ENCODE measurements around the gene FASTK. TPM values are rescaled to one million over a fixed set of nuclear protein-coding genes. Genes with fewer than 3 reads are reported as not detected.

The FASTK gene
- total and polyA plus RNA-seq, 2 experiments from 2014 or later: 109 to 145 TPM

DNA sequence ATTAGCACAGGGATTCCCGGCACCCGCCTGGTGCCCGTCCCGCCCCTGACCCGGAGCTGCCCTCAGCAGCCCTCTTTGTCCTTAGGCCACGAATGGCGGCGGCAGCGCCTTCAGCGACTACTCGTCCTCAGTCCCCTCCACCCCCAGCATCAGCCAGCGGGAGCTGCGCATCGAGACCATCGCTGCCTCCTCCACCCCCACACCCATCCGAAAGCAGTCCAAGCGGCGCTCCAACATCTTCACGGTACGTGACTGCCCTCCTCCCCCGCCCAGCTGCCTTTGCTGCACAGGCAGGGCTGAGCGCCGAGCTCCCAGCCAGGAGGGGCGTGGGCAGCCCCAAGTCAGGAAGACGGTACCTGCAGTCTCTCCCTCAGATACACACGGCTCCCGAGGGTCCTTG is 39.3 kb upstream of the FASTK start:
- Histone ChIP-seq H3K79me2 (ENCODE audit: insufficient read depth) (peaks cover 16% of the 10 kb centered on the region), H3K4me2 (ENCODE audit: unreplicated experiment) (no peak overlapping the region), H3F3A (ENCODE audit: insufficient read depth) (no peaks in the 10 kb centered on the region), H3K9me3 (ENCODE audit: low read depth) (no peaks in the 10 kb centered on the region), H3K9ac (no peak overlapping the region), H4K20me1 (ENCODE audit: insufficient read depth) (no peaks in the 10 kb centered on the region), H3K9me2 (ENCODE audit: insufficient read depth) (no peaks in the 10 kb centered on the region), H3K4me1 (ENCODE audit: insufficient read depth) (no peaks in the 10 kb centered on the region), H3K27ac (no peak overlapping the region), H2AFZ (no peak overlapping the region), H3K27me3 (replicated peaks; ENCODE audit: insufficient read depth) (no peaks in the 10 kb centered on the region), H3K36me3 (ENCODE audit: low read depth) (peaks cover 6% of the 10 kb centered on the region), H3K4me3 (no peak overlapping the region)
- in situ Hi-C loops (cut with MboI): no loop called here
- 98% methylated on average over 26 to 27 of the region's 27 CpGs for WGBS, 2 experiments (ENCODE audit: low coverage in 1 of 2, low lambda C conversion rate in 2 of 2, missing lambda C conversion rate in 2 of 2)
- TF ChIP-seq EZH2 (IDR thresholded peaks at IDR 0.05; ENCODE audit: insufficient read depth, poor library complexity, severe bottlenecking) (no peak), EZH2phosphoT487 (IDR thresholded peaks at IDR 0.05; ENCODE audit: insufficient read depth, low read depth) (no peak)
- DNase-seq: no peak

DNA sequence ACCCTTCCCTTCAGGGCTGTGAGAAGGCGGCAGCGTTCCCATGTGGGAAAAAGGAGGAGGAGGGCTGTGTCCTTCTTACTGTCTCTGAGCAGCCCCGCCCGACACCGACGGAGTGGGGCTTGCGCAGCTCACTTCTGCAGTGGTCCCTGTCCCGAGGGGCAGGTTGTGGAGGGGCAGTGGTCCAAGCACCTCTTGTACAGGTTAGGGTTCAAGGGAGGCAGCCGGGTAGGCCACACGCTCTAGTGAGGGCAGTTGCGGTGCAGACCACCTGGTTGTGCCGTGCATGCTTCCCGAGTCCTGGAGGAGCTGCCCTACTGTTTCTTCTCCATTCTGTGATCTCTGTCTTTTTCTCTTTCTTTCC is 38.4 kb upstream of the FASTK start:
- Histone ChIP-seq H3K9me3 (ENCODE audit: low read depth) (no peaks in the 10 kb centered on the region), H4K20me1 (ENCODE audit: insufficient read depth) (no peaks in the 10 kb centered on the region), H3K4me2 (ENCODE audit: unreplicated experiment) (no peak overlapping the region), H3F3A (ENCODE audit: insufficient read depth) (peaks cover 4% of the 10 kb centered on the region), H3K4me3 (no peak overlapping the region), H3K36me3 (ENCODE audit: low read depth) (no peaks in the 10 kb centered on the region; the same call in 1 of the 2 replicates), H3K9ac (no peak overlapping the region), H3K79me2 (ENCODE audit: insufficient read depth) (peaks cover 20% of the 10 kb centered on the region), H3K27ac (no peak overlapping the region), H3K4me1 (ENCODE audit: insufficient read depth) (peaks cover 4% of the 10 kb centered on the region), H3K27me3 (replicated peaks; ENCODE audit: insufficient read depth) (no peaks in the 10 kb centered on the region), H3K9me2 (ENCODE audit: insufficient read depth) (no peaks in the 10 kb centered on the region), H2AFZ (no peak overlapping the region)
- in situ Hi-C loops (cut with MboI): no loop called here
- no peak for DNase-seq
- 95 to 96% methylated on average over 13 of the region's 13 CpGs for WGBS, 2 experiments (ENCODE audit: low coverage in 1 of 2, low lambda C conversion rate in 2 of 2, missing lambda C conversion rate in 2 of 2)
- TF ChIP-seq EZH2phosphoT487 (IDR thresholded peaks at IDR 0.05; ENCODE audit: insufficient read depth, low read depth): no peak
- TF ChIP-seq EZH2 (IDR thresholded peaks at IDR 0.05; ENCODE audit: insufficient read depth, poor library complexity, severe bottlenecking): no peak

DNA sequence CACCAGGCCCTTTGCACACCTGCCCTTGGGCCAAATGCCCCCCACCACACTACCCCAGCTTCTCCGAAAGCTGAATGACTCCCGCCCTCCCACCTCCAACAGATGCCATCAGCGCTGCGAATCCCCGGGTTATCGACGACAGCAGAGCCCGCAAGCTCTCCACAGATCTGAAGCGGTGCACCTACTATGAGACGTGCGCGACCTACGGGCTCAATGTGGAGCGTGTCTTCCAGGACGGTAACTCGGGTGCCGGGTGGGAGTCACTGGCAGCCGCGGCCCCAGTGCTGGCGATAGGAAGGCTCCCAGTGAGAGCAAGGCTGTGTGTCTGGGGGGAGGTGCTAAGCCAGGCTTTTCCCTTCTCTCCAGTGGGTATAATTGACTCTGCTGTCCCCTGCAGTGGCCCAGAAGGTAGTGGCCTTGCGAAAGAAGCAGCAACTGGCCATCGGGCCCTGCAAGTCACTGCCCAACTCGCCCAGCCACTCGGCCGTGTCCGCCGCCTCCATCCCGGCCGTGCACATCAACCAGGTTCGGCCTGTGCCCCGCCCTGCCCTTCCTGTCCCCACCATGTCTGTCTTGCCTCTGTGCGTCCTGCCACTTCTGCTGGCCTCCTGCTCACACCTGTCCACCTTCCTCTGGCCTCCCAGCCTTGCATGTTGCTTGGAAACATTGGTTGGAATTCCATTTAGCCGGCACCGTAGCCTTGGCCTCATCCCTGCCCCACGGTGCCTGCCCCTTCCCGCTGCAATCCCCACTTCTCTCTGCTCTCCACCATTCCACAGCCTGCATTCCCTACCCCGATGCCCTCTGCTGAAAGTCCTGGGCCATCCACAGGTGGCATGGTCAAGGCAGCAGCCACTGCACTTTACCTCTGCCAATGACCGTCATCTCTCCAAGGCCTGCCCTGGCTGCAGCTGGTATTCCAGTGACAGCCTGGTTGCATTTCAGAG is 37.8 kb upstream of the FASTK start:
- 96 to 99% methylated on average over 36 to 38 of the region's 38 CpGs for WGBS, 2 experiments (ENCODE audit: low coverage in 1 of 2, low lambda C conversion rate in 2 of 2, missing lambda C conversion rate in 2 of 2)
- Histone ChIP-seq H3K4me1 (ENCODE audit: insufficient read depth) (peaks cover 11% of the 10 kb centered on the region), H3K36me3 (ENCODE audit: low read depth) (no peaks in the 10 kb centered on the region; the same call in 1 of the 2 replicates), H3K27ac (no peak overlapping the region), H2AFZ (no peak overlapping the region), H3K4me2 (ENCODE audit: unreplicated experiment) (no peak overlapping the region), H3K79me2 (ENCODE audit: insufficient read depth) (peaks cover 27% of the 10 kb centered on the region), H3K9me3 (ENCODE audit: low read depth) (no peaks in the 10 kb centered on the region), H4K20me1 (ENCODE audit: insufficient read depth) (no peaks in the 10 kb centered on the region), H3K9ac (no peak overlapping the region), H3K9me2 (ENCODE audit: insufficient read depth) (no peaks in the 10 kb centered on the region), H3F3A (ENCODE audit: insufficient read depth) (peaks cover 10% of the 10 kb centered on the region), H3K27me3 (replicated peaks; ENCODE audit: insufficient read depth) (no peaks in the 10 kb centered on the region), H3K4me3 (no peak overlapping the region)
- TF ChIP-seq EZH2phosphoT487 (IDR thresholded peaks at IDR 0.05; ENCODE audit: insufficient read depth, low read depth) (no peak), EZH2 (IDR thresholded peaks at IDR 0.05; ENCODE audit: insufficient read depth, poor library complexity, severe bottlenecking) (no peak)
- DNase-seq: no peak
- in situ Hi-C loops (cut with MboI): no loop called here

DNA sequence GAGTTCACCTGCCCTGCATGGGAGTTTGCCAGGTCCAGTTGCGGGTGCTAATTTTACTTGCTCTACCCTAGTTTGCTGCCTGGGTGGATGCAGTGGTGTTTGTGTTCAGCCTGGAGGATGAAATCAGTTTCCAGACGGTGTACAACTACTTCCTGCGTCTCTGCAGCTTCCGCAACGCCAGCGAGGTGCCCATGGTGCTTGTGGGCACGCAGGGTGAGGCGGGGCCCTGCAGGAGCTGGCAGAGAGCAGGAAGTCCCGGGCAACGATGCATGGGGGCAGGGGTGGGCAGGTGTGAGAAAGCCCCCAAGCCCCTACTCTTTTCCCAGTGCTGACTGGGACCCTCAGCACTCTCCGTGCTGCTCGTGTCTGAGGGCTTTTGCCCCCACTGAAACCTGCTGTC is 37.0 kb upstream of the FASTK start:
- no peak overlapping the region for H3K4me2 ChIP-seq (ENCODE audit: unreplicated experiment)
- H3K9ac ChIP-seq: no peak overlapping the region
- in situ Hi-C loops (cut with MboI): no loop called here
- WGBS, 2 experiments (ENCODE audit: low coverage in 1 of 2, low lambda C conversion rate in 2 of 2, missing lambda C conversion rate in 2 of 2): 97 to 98% methylated on average over 12 of the region's 12 CpGs
- H3K9me3 ChIP-seq (ENCODE audit: low read depth): no peaks in the 10 kb centered on the region
- no peak for DNase-seq
- no peak overlapping the region for H2AFZ ChIP-seq
- H3K79me2 ChIP-seq (ENCODE audit: insufficient read depth): peaks cover 35% of the 10 kb centered on the region
- no peaks in the 10 kb centered on the region for H4K20me1 ChIP-seq (ENCODE audit: insufficient read depth)
- H3K27ac ChIP-seq: no peak overlapping the region
- H3K4me3 ChIP-seq: no peak overlapping the region
- H3K36me3 ChIP-seq (ENCODE audit: low read depth): no peaks in the 10 kb centered on the region; the same call in 1 of the 2 replicates
- peaks cover 13% of the 10 kb centered on the region for H3F3A ChIP-seq (ENCODE audit: insufficient read depth)
- peaks cover 13% of the 10 kb centered on the region for H3K4me1 ChIP-seq (ENCODE audit: insufficient read depth)
- H3K9me2 ChIP-seq (ENCODE audit: insufficient read depth): no peaks in the 10 kb centered on the region
- no peaks in the 10 kb centered on the region for H3K27me3 ChIP-seq (replicated peaks; ENCODE audit: insufficient read depth)
- no peak for TF ChIP-seq EZH2phosphoT487 (IDR thresholded peaks at IDR 0.05; ENCODE audit: insufficient read depth, low read depth)
- TF ChIP-seq EZH2 (IDR thresholded peaks at IDR 0.05; ENCODE audit: insufficient read depth, poor library complexity, severe bottlenecking): no peak

Measured in GM23248 (cell line).